Stimulated activated CD8-positive, alpha-beta memory T cell treated with anti-CD3 and anti-CD28 coated beads, Interleukin-12 subunit alpha, Interleukin-12 subunit beta, amount 100 ng/mL, for 24 hours (primary cell): ENCODE measurements around the gene KCNB1.
"Not testable (repeated sequence)": the region's sequence is repeated elsewhere in the genome, so short reads cannot be mapped to it uniquely, and the experiment has no call there.

Experiments
- DNase-seq: peaks from one replicate; pipeline ENCODE4 v3.0.0-alpha.2; 2020; ENCODE audit errors: extremely low read depth

Gene KCNB1

DNA sequence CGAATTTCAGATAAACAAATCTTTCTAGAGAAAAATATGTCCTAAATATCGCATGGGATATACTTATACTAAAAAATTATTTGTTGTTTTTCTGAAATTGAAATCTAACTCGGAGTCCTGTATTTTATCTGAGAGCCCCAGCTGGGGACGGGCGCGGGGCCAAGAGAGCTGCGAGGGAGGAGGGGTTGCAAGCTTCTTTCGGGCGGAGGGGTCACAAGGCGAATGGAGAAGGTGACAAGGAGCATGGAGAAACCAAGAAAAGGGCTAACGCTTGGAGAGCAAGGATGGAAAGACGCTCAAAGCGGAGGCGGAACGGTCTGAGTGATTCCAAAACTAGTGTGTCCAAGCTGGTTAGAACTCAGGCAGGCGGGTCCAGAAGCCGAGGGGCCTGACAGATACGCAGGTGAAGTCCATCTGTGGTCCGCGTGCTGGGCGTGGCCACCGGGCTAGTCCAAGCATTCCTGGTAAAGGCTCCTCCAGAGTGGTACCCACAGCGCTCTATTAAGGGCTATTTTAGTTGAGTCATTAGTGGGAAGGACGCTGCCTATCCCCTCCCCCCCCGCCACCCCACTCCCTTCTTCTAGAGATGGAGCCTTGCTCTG lies 163.2 kb downstream of the KCNB1 start:
- DNase-seq: no peak

GRCh38 chr20:49318430-49319207 lies 163.8 kb downstream of the KCNB1 start:
- no peak for DNase-seq

DNA sequence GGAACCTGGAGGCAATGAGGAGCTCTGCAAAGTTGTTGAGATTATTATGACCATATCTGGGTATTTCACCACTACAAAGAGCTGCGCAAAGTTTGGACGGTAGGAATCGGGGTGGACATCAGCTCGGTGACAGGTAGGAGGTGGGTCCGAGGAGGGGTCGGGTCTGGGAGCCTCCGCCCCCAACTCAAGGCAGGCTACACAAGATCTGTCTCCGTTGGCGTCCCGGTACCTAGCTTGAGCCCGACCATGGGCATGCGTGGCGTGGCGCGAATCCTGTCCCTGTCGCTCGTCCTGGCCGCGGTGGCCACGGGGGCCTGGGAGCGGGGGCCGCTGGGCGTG lies 164.4 kb downstream of the KCNB1 start:
- no peak for DNase-seq

GRCh38 chr20:49316704-49317103 lies 165.8 kb downstream of the KCNB1 start:
- DNase-seq: no peak

DNA sequence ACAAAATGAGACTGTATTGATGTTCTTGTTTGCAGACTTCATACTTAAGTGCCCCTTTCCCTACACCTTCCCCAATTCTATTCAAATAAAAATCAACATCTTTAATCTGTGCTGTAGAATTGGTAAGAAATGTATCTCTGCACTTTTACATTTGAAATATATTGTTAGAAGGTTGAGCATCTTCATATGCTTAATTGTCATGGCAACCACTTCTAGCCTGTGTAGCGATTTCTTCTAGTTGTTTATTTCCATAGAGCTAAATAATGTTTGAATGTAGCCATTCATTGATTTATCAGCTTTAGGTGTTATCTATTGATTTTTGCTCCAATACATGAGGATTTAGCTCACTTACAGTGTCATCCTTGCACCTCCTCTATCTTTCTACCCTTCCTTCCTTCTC lies 166.9 kb downstream of the KCNB1 start:
- DNase-seq: no peak

DNA sequence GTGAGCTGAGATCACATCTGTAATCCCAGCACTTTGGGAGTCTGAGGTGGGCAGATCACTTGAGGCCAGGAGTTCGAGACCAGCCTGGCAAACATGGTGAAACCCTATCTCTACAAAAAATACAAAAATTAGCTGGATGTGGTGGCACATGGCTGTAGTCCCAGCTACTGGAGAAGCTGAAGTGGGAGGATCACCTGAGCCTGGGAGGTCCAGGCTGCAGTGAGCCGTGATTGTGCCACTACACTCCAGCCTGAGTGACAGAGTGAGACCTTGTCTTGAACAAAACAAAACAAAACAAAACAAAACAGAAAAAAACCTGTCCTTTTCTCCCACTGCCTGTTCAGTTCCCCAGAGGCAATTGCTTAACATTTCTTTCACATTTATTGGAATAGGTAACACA lies 168.4 kb downstream of the KCNB1 start:
- not testable (repeated sequence) for DNase-seq
